GM12865 (cell line): Measurements from ENCODE around the gene KLHL29.

ENCODE experiments used
- DNase-seq: peaks from one replicate; pipeline ENCODE4 v3.0.0; 2010; ENCODE audit warnings: low read depth
- H3K4me3 ChIP-seq: 2 replicates; pipeline ENCODE4 v1.5.1; 2011; ENCODE audit warnings: mild to moderate bottlenecking, low read depth, low read length, control low read depth
- CTCF ChIP-seq: IDR thresholded peaks from 2 replicates; pipeline ENCODE4 v1.5.1; 2011; ENCODE audit warnings: low read length, control low read depth, low read depth, inconsistent platforms; ENCODE audit not compliant: insufficient read depth; ENCODE audit errors: missing control alignments

KLHL29 gene

GRCh38 chr2:23603156-23603555, 218.2 kb downstream of the KLHL29 start:
- DNase-seq = no peak
- no peak for TF ChIP-seq CTCF
- H3K4me3 ChIP-seq = no peak overlapping the region

- DNase-seq = no peak
- no peak overlapping the region for H3K4me3 ChIP-seq
- no peak for TF ChIP-seq CTCF
Observed at GRCh38 chr2:23603581-23603980, 218.6 kb downstream of the KLHL29 start.

- DNase-seq = no peak
- no peak overlapping the region for H3K4me3 ChIP-seq
- no peak for TF ChIP-seq CTCF
Observed at GRCh38 chr2:23604731-23605130, 219.8 kb downstream of the KLHL29 start.

GRCh38 chr2:23605236-23605635, 220.3 kb downstream of the KLHL29 start:
- no peak for DNase-seq
- no peak overlapping the region for H3K4me3 ChIP-seq
- TF ChIP-seq CTCF = no peak

- no peak overlapping the region for H3K4me3 ChIP-seq
- TF ChIP-seq CTCF = no peak
- no peak for DNase-seq
Observed at GRCh38 chr2:23606196-23606595, 221.2 kb downstream of the KLHL29 start.

- TF ChIP-seq CTCF = no peak
- H3K4me3 ChIP-seq = no peak overlapping the region
- no peak for DNase-seq
Observed at GRCh38 chr2:23606968-23607367, 222.0 kb downstream of the KLHL29 start.

GRCh38 chr2:23607925-23608324, 222.9 kb downstream of the KLHL29 start:
- TF ChIP-seq CTCF = no peak
- no peak for DNase-seq
- no peak overlapping the region for H3K4me3 ChIP-seq
